ENCODE data around the gene PCDH17.

PCDH17 gene, protein sequence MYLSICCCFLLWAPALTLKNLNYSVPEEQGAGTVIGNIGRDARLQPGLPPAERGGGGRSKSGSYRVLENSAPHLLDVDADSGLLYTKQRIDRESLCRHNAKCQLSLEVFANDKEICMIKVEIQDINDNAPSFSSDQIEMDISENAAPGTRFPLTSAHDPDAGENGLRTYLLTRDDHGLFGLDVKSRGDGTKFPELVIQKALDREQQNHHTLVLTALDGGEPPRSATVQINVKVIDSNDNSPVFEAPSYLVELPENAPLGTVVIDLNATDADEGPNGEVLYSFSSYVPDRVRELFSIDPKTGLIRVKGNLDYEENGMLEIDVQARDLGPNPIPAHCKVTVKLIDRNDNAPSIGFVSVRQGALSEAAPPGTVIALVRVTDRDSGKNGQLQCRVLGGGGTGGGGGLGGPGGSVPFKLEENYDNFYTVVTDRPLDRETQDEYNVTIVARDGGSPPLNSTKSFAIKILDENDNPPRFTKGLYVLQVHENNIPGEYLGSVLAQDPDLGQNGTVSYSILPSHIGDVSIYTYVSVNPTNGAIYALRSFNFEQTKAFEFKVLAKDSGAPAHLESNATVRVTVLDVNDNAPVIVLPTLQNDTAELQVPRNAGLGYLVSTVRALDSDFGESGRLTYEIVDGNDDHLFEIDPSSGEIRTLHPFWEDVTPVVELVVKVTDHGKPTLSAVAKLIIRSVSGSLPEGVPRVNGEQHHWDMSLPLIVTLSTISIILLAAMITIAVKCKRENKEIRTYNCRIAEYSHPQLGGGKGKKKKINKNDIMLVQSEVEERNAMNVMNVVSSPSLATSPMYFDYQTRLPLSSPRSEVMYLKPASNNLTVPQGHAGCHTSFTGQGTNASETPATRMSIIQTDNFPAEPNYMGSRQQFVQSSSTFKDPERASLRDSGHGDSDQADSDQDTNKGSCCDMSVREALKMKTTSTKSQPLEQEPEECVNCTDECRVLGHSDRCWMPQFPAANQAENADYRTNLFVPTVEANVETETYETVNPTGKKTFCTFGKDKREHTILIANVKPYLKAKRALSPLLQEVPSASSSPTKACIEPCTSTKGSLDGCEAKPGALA (N-terminal part only)

DNA sequence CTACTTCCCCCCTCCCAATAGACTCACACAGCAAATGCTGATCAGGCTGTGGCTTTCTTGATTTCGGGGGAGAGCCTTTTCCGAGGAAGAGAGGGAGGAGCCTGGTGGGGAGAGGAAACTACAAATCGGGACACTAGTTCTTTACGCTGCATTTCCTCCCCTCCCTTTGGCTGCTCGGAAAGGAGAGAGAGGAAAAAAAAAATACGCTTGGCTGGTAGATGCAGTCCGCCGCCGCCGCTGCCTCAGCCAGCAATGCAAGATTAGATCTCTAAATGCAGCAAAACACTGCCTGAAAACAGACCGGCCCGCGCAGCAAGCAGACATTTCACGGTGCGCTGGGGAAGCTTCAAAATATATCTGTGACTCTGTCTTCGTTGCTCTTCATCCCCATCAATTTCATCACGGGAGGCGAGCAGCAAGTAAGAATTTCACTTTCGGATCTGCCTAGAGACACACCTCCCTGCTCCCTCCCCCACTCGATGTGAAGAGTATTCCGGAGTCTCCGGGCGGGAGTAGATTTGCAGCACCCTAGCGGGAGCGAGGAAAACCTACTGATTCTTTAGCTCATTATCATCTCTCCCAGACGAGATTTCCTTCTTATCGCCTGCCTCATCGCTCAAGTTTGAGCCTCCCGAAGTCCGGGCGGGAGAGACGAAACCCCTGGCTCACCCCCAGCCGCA lies at the start of gene PCDH17:
TSS of gene PCDH17 (plus strand) at position 149 of the 680 bp plus-strand sequence. CDS start 803 bp downstream, outside the sequence.
- DNase-seq, result no peak

DNA sequence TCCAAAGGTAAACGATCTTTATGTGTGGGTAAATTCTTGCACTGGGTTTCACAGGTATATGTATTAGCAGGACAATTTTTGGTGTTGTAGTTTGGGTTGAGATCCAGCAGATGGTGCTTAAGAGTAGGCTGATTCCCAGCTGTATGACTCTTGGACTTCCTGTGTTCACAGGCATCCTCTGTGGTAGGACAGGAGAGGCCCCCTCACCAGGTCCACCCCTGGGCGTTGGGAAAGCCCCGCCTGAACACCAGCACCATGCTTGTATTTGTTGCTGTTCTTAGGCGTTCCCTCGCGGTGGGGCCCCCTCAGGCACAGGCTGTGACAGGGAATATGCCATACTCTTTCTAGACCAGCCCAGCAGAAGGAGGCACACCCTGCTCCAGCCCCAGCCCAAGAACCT lies 49.5 kb upstream of the PCDH17 start:
- DNase-seq, result no peak

DNA sequence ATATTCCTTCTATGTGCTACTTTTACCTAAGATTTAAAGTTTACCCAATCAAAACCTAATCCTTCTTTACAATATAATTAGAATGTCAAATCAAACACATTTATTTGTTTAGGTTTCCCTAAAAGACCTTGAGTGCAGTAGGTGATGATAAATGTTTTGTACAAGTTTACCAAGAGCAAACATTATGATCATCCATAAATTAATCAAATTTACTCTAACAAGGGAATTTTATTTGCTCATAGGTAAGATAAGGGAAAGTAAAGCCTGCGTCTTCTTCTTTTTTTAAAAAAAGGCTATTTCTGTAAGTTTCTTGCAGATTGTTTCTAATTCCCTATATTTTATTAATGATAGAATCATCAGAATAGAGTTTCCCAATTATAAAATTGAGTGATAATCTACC lies 48.0 kb upstream of the PCDH17 start:
- DNase-seq, result no peak

DNA sequence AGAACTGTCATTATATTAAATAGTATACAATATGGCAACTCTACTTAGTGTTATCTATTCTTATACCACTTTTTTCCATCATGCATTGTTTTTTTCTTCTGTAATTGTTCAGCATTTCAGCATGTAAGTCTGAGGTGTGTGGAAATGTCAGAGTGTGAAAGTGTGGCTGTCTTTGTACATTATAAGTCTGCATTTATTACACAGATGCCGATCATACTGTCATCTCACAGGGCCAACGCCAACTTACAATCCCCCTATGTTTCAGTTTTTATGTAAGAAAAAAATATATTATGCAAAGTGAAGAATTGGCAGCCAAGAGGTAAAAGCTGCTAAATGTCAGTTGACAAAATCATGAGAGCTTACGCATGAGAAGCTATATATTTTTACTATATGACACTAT lies 42.9 kb upstream of the PCDH17 start:
- no peak for DNase-seq

DNA sequence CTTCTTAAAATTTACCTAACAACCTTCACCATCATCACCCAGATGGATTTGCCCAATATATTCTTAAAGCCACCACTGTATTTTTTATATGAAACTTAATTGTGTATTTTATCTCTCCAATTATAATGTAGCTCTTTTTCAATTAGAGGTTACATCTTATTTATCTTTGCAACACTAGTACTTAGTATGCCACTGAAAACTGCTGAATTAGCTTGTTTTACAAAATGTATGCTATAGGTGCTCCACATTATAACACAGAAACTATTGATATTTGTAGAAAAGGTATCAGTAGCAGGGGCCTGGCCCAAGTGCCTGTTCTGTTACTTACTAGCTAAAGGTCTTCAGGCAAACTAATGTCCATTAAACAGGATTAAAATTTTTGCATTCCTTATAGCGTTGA lies 35.8 kb upstream of the PCDH17 start:
- no peak for DNase-seq

DNA sequence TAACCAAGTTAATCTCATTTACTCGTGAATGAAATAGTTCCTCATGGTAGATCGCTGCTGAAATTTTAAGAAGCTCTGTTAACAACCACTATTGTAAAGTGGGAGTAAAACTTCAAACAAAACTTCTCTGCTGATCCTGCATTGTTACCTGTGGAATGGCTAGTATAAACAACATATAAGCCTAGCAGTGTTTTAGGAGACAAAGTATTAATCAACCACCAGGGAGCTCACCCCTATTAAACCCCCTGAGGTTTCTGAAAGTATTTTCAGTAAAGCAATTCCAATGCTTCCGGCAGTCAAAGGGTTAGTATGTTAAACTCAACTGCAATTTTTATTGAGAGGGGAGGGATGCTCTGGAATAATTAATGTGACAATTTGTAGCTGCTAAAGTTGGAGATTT lies 30.0 kb upstream of the PCDH17 start:
- no peak for DNase-seq

DNA sequence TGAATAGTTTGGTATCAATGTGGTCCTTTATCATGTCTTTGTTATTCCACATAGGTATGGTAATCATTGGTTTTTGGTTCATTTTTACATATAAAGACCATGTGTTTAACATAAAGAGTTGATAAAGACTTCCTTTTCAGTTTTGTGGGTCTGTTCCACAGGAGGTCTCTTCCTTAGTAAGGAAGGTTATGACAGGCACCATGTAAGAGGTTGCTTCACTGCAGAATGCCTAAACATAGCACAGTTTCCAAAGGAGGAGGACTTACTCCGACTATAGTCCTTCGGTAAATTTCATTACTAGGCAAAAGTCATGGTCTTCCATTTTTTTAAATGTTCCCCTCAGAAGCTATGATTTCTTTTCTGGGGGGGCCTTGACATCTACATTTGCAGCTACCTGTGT lies 27.1 kb upstream of the PCDH17 start:
- no peak for DNase-seq

DNA sequence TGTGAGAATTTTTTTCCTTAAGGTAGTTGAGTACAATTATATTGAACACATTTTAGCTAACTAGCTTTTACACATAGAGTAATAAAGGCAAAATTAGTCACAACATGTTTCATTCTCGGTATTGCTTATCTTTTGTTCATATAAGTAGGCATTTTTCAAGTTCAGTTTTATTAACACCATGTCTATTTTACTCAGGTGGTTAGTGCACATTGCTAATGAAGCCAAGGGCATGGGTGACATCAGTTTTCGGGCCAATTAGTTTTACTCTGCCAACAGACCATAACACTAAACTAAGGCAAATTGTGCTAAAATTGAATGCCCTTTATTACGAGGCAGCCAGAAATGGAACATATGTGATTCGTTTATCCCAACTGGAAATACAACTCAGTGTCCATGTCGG lies 19.6 kb upstream of the PCDH17 start:
- DNase-seq, result no peak

DNA sequence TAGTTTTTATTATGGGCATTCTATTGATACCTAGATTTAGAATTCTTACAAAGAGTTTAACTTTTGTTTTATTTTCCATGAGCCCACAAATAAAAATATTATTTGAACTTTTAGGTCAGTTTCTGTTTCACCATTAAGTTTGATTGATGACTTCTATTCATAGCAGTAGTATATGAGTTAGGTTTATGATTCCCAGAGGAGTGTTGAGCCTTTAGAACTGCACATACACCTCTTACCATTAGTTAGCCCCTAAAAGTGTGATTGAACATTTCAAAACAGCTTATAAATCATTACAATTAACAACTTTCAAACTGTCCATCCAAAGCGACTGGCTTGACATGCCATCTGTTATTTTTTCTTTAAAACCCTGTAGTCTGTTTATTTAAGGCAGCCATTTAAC lies 19.0 kb upstream of the PCDH17 start:
- no peak for DNase-seq

DNA sequence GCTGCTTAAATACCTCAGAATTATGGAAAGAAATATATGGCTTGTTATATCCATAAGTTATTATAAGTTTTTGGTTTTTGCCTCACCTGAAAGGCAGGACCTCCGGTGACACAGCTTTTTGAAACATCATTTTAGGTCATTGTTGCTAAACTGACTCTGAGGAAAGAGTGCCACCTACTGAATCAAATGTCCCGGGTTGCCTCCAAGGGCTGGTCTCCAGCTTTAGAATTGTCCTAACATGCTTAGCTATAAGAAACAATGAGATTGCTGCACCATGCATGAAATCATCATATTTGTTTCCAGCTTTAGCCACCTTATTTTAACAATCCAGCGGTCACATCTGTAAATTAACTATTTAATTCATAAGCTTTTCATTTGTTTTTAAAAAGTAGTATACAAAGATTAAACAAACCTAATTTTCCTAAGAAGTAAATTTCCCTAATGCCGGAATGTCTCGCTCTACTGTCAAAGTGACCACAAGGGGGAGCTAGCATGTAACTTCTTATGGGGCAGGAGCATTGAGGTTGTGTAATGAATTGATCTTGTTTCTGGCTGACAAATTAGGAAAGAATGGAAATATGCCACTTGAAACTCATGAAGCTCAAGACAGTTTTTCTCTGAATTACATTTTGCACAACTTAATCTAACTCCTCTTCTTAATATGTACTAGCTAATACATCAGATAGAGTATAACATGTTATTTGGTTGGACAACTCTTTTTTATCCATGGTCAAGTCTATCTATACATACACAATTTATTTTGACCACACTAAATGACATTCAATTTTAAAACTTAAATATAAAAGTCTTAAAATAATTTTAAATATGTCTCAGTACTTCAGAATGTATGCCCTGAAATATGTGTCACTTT lies 6.7 kb upstream of the PCDH17 start:
- no peak for DNase-seq

DNA sequence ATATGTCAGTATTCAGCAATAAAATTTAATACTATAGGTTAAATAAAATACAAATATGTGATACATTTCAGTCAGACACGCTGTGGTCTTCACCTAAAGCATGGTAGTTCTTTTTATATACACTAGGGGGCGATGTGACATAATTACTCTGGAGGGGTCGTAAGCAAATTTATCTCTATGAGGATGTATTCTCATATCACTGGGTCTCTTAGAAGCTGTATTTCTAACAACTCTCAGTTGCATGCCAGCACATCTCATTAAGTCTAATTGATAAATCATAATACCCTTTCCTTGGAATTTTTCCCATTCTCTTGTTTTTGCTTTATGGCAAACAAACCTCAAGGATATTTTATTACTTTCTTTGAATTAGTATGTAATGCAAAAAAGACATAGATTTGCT lies 3.9 kb upstream of the PCDH17 start:
- no peak for DNase-seq

DNA sequence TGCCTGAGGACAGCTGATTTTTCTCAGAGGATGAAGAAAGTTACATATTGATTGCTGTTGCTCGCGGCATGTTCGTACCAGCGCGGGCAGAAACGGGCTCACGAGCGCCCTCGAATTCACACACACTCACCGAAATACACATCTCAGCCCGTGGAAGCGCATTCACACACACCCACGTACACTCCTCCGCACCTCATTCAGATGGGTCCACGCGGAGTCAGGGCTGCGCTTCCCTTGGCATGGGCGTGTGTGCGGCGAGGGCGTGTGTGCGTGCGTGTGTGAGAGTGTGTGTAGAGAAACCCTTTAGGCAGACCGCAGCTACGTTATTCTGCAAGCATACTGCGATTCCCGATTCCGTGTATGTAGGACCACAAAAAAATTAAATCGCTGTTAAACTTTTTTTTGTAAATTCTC lies 2.1 kb upstream of the PCDH17 start:
- no peak for DNase-seq

DNA sequence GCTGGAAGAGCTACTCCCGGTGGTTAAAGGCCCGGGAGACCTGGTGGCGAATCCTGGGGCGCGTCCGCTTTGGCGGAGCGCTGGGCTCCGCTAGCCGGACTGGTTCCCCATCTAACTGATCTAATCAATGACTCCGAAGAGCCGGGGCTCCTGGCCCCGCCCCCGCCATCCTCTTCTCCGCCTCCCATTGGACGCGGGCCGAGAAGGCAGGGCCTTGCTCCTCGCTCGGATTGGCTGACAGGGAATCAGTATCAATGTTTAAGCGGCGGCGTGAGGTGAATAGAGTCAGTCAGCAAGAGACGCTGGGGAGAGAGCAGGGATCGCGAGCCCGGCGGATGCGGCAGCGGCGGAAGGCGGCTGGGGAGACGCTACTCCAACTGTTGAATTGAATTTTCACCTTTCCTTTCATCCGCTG lies 1.7 kb upstream of the PCDH17 start:
- no peak for DNase-seq

DNA sequence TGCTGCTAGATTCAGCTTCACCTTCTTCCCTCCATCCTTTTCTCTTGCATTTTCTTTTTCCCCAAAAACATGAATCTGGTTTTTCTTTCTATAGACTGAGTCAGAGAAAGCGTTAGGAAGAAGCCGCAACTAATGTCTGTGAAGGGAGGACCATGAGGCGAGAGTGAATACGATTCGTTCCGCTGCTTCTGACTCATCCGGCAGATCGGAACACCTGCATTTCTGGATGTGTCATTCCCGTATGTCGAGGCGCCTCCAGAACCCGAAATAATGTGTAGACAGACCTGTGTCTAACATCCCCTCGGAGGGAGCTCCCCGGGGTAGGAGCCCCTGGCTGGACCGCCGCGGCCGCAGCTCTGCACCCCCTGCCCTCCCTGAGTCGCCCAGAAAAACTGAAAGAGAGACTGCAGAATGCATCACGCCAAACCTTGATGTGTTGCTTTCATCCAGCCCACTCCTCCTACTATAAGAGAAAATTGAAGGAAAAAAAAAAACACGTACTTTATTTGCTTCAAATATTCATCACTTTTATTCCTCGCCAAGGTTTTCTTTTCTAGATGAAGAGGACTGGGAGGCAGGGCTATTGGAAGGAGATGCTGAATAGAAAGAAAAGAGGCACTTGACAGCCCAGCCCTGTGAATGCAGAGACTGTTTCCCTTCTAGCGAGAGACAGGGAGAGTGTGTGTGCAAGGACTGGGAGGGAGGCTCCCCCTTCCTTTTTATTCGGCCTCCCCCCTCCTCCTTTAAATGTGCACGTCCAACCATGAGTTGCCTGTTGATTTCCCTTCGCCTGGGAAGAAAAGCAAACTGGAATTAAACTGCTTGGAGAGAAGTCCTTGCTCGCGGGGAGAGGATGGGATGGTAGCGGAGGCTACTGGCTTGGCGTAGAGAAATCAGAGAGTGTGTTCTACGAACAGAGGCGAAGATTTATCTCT lies 616 bp upstream of the PCDH17 start:
- no peak for DNase-seq

DNA sequence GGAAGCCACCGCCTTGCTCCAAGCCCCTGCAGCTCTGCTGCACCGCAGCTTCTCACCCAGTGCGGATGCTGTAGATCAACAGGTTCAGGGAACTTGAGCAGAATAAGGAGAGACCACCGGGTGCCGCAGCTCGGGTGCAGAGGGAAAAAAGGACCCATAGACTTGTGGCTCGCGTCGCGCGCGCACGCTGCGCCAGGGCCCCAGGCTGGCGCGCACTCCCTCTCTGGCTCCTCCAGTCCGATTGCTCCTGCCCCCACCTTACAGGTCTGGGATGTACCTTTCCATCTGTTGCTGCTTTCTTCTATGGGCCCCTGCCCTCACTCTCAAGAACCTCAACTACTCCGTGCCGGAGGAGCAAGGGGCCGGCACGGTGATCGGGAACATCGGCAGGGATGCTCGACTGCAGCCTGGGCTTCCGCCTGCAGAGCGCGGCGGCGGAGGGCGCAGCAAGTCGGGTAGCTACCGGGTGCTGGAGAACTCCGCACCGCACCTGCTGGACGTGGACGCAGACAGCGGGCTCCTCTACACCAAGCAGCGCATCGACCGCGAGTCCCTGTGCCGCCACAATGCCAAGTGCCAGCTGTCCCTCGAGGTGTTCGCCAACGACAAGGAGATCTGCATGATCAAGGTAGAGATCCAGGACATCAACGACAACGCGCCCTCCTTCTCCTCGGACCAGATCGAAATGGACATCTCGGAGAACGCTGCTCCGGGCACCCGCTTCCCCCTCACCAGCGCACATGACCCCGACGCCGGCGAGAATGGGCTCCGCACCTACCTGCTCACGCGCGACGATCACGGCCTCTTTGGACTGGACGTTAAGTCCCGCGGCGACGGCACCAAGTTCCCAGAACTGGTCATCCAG lies 964 bp downstream of the PCDH17 start:
- no peak for DNase-seq

DNA sequence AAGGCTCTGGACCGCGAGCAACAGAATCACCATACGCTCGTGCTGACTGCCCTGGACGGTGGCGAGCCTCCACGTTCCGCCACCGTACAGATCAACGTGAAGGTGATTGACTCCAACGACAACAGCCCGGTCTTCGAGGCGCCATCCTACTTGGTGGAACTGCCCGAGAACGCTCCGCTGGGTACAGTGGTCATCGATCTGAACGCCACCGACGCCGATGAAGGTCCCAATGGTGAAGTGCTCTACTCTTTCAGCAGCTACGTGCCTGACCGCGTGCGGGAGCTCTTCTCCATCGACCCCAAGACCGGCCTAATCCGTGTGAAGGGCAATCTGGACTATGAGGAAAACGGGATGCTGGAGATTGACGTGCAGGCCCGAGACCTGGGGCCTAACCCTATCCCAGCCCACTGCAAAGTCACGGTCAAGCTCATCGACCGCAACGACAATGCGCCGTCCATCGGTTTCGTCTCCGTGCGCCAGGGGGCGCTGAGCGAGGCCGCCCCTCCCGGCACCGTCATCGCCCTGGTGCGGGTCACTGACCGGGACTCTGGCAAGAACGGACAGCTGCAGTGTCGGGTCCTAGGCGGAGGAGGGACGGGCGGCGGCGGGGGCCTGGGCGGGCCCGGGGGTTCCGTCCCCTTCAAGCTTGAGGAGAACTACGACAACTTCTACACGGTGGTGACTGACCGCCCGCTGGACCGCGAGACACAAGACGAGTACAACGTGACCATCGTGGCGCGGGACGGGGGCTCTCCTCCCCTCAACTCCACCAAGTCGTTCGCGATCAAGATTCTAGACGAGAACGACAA lies 1.8 kb downstream of the PCDH17 start:
- DNase-seq, result no peak

DNA sequence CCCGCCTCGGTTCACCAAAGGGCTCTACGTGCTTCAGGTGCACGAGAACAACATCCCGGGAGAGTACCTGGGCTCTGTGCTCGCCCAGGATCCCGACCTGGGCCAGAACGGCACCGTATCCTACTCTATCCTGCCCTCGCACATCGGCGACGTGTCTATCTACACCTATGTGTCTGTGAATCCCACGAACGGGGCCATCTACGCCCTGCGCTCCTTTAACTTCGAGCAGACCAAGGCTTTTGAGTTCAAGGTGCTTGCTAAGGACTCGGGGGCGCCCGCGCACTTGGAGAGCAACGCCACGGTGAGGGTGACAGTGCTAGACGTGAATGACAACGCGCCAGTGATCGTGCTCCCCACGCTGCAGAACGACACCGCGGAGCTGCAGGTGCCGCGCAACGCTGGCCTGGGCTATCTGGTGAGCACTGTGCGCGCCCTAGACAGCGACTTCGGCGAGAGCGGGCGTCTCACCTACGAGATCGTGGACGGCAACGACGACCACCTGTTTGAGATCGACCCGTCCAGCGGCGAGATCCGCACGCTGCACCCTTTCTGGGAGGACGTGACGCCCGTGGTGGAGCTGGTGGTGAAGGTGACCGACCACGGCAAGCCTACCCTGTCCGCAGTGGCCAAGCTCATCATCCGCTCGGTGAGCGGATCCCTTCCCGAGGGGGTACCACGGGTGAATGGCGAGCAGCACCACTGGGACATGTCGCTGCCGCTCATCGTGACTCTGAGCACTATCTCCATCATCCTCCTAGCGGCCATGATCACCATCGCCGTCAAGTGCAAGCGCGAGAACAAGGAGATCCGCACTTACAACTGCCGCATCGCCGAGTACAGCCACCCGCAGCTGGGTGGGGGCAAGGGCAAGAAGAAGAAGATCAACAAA lies 2.6 kb downstream of the PCDH17 start:
- DNase-seq, result no peak

DNA sequence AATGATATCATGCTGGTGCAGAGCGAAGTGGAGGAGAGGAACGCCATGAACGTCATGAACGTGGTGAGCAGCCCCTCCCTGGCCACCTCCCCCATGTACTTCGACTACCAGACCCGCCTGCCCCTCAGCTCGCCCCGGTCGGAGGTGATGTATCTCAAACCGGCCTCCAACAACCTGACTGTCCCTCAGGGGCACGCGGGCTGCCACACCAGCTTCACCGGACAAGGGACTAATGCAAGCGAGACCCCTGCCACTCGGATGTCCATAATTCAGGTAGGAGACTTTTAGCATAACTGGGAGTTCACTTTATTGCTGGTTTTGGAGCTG lies 3.3 kb downstream of the PCDH17 start:
- no peak for DNase-seq
